H54 (cell line): ENCODE measurements around the gene MRPL22.
"Not testable (repeated sequence)": the region's sequence is repeated elsewhere in the genome, so short reads cannot be mapped to it uniquely, and the experiment has no call there.

ENCODE experiments used
- DNase-seq: peaks from one replicate; pipeline ENCODE4 v3.0.0; 2011; ENCODE audit warnings: low spot score, mixed read lengths; ENCODE audit not compliant: insufficient read length
- FAIRE-seq: peaks from 3 replicates; lab custom pipeline; 2011; peaks lifted over from hg19 to GRCh38; lab: Jason Lieb, UNC
- POLR2A ChIP-seq: IDR thresholded peaks from 2 replicates; pipeline ENCODE4 v1.6.1; 2011; ENCODE audit warnings: low read depth, mild to moderate bottlenecking, low read length

MRPL22 gene

DNA sequence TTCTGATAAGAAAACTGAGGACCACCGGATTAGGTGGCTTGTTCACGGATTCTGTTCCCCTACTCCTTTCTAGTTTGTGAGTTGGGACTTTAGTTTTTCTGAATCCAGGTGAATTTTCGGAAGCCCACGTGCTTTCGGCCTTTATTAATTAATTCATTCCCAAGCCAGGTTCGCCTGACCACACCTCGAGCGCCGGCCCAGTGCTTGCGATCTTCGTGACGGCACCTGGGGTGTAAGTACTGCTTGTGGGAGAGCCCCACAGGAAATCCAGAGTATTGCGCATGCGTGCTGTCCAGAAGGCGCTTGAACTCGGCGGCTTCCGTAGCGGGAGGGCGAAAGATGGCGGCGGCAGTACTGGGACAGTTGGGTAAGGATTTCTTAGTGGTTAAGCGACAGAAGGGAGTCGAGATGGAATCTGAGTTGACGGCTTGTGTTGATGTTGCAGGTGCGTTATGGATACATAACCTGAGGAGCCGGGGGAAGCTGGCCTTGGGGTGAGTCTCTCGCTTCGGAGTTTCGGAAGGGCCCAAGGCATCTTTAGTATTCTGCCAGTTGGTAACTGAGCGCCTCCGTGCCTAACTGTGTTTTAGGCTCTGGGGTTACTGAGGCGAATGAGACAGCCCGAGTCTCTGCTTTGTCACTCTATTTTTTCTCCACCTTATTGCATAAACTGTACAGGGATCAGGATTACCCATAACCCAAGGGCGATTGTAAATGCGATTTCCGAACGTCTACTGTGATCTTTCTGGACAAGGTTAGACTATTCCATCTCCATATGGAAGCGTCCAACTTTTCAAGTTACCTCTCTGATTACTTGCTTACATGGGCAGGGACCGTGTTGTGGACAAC is at the start of gene MRPL22:
TSS of gene MRPL22 (plus strand) at position 302 of the 849 bp plus-strand sequence. CDS start at position 340, 38 bp downstream.
- TF ChIP-seq POLR2A = peak; percentile 87
- DNase-seq (peak; percentile 80), FAIRE-seq (peak; percentile 86)

DNA sequence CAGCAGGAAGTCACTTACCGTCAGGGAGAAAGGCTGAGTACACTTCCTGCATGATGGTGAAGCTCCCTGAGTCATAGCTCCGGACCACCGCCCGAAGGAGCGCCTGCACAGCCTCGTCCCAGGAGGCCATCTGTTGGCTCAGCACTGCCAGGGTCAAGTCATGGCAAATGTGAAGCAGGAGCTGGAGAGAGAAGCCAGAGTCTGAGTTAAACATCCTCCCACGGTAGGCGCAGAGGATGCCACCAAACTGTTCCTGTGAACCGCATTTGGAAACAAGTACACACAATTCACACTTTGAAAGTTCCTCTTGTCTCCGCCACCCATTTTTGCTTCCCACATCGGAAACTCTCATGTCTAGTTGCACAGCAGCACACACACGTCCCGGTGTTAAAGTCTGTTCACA is 48.5 kb upstream of the MRPL22 start:
- no peak for TF ChIP-seq POLR2A
- FAIRE-seq = no peak
- DNase-seq = no peak

GRCh38 chr5:154893381-154893780 is 47.5 kb upstream of the MRPL22 start:
- no peak for TF ChIP-seq POLR2A
- DNase-seq (no peak), FAIRE-seq (no peak)

- no peak for TF ChIP-seq POLR2A
- no peak for FAIRE-seq
- DNase-seq = no peak
Observed at GRCh38 chr5:154895606-154896561, 45.0 kb upstream of the MRPL22 start.

GRCh38 chr5:154896562-154897165 is 44.2 kb upstream of the MRPL22 start:
- DNase-seq = no peak
- no peak for TF ChIP-seq POLR2A
- FAIRE-seq = no peak

- no peak for DNase-seq
- FAIRE-seq = no peak
- TF ChIP-seq POLR2A = no peak
Observed at GRCh38 chr5:154898210-154898609, 42.7 kb upstream of the MRPL22 start.

DNA sequence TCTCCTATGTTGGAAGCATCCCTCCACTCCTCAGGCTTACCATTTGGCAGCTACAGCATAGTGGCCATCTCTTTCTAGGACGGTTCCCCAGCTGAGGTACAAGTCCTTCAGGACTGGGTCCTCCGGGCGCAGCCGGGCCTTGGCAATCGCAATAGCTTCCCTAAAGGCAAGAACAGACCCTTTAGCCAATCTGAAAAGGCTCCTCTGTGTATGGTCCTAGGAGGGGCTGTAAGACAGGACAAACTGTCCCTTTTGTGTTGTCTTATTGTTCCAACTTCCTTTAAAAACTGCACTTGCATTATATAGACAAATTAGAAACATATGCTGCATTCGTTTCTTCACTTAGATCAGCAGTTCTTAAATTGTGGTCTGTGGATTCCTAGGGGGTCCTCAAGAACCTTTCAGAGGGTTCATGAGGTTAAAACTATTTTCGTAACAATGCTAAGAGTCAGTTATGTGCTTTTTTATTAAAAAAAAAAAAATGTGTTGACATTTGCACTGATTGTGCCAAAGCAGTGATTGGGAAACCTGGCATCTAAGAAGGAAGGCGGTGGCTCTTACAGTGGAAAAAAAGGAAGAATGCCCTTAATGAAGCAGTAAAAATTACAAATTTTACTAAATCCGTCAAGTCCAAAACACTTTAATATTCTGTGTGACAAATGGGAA is 41.6 kb upstream of the MRPL22 start:
- FAIRE-seq (no peak), DNase-seq (no peak)
- TF ChIP-seq POLR2A = no peak

DNA sequence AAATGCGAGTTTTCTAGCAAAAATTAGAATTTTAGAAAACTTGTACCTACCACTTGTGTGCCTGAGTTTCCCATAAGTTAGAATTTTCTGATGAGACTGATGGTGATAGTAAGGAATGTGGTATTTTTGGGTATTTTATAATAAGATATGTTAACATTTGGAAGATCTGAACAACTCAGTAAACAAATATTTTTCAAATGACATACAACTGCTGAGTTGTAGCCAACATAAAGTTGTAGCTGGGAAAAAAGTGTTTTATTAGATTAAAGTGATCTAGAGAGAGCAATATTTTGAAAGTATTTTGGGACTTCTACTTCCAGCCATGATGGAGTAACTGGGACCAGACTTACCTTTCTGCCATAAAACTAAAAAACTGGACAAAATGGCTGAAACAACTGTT is 40.8 kb upstream of the MRPL22 start:
- TF ChIP-seq POLR2A = no peak
- DNase-seq = no peak
- FAIRE-seq = no peak

DNA sequence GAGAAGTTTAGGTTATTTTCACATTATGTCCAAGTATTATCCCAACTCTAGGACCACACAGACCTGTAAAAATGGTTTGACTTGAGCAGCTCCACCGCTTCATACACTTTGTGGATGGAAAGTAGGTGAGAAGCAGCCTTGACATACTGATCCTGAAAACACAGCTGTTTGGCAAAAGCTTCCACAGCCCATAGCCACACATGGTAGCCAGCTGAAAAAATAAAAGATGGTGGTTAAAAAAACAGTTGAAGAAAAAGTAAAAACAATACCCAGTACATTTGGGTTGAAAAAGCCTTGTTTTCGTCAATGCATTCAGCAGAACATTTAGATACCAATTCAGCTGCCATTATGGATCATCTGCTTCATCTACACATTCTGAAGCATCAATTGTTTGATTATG is 39.6 kb upstream of the MRPL22 start:
- no peak for TF ChIP-seq POLR2A
- DNase-seq = no peak
- FAIRE-seq = no peak

DNA sequence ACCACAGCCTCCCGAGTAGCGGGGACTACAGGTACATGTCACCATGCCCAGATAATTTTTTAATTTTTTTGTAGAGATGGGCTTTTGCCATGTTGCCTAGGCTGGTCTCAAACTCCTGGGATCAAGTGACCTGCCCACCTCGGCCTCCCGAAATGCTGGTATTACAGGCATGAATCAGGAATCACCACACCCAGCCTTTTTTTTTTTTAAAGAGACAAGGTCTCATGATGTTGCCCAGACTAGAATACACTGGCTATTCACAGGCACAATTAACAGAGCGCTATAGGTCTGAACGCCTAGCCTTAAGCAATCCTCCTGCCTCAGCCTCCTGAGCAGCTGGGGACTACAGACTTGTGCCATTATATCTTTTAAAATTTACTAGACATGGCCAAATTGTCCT is 39.0 kb upstream of the MRPL22 start:
- DNase-seq (no peak), FAIRE-seq (no peak)
- no peak for TF ChIP-seq POLR2A

GRCh38 chr5:154905601-154906000 is 35.3 kb upstream of the MRPL22 start:
- FAIRE-seq, DNase-seq: not testable (repeated sequence)

GRCh38 chr5:154916874-154917273 is 24.0 kb upstream of the MRPL22 start:
- no peak for TF ChIP-seq POLR2A
- FAIRE-seq = peak; percentile 57
- no peak for DNase-seq

DNA sequence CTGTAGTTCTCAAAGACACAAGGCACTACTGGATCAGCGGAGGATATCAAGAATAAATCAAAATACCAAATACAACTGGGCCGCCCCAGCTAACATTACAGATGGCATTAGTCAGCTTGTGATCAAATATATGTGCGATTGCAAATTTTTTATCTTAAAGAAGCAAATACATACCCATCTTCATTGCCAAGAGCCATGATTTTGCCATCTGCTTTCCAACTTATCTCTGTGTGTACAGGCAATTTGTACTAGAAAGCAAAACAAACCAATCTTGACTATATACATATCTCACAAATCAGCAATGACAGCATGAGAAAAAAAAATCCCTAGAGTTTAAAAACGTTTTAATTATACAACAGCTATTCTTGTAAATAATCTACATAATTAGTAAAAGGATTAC is 23.1 kb upstream of the MRPL22 start:
- FAIRE-seq (no peak), DNase-seq (no peak)
- no peak for TF ChIP-seq POLR2A
